Left ventricle myocardium inferior (tissue), 1 donor: Measurements from ENCODE around the gene IFNLR1. TPM values are rescaled to one million over a fixed set of nuclear protein-coding genes. Genes with fewer than 3 reads are reported as not detected.
A peak's percentile ranks its signal among the peaks of the same experiment; 100 is the strongest.

Source experiments
- DNase-seq: peaks from one replicate; pipeline ENCODE4 v3.0.0-alpha.2; 2020
- H3K27ac ChIP-seq: fragments of 200-600 bp; replicated peaks from 2 replicates; pipeline ENCODE4 v1.8.0; 2021
- H3K27me3 ChIP-seq: fragments of 200-600 bp; 2 replicates; pipeline ENCODE4 v1.8.0; 2021; ENCODE audit warnings: low read depth
- H3K36me3 ChIP-seq: fragments of 200-600 bp; 2 replicates; pipeline ENCODE4 v1.8.0; 2021
- H3K4me1 ChIP-seq: fragments of 200-600 bp; 2 replicates; pipeline ENCODE4 v1.8.0; 2021
- H3K4me3 ChIP-seq: fragments of 200-600 bp; 2 replicates; pipeline ENCODE4 v1.8.0; 2021; ENCODE audit warnings: mild to moderate bottlenecking, moderate library complexity
- H3K9me3 ChIP-seq: fragments of 200-600 bp; replicated peaks from 2 replicates; pipeline ENCODE4 v1.8.0; 2021
- CTCF ChIP-seq: fragments of 200-600 bp; IDR thresholded peaks from 2 replicates; pipeline ENCODE4 v1.8.0; 2021; ENCODE audit warnings: antibody characterized with exemption, mild to moderate bottlenecking, borderline replicate concordance
- intact Hi-C: fragments of 100-400 bp; cut with micrococcal nuclease; formaldehyde crosslinking; loops from one replicate; pipeline ENCODE4 v1.11.0; 2022
- total RNA-seq: library from RNA; stranded (reverse); fragmentation: NEBNext Ultra II Directional; extraction: Animal tissue kit (Norgen Biotek cat#: 25700); gene quantifications from one replicate; pipeline ENCODE4 v1.2.1, GENCODE V29; 2021
- donor health status: DM: no; HTN: yes; CAD: no; lungs with severe emphysema.

The IFNLR1 gene
- total RNA-seq, 1 donor from 2014 or later, result 2.0 TPM

GRCh38 chr1:24133819-24134218 lies 53.3 kb downstream of the IFNLR1 start:
- no peak for TF ChIP-seq CTCF
- Histone ChIP-seq H3K9me3 (peaks cover 17% of the 10 kb centered on the region), H3K4me1 (no peaks in the 10 kb centered on the region), H3K27ac (no peak overlapping the region), H3K36me3 (no peaks in the 10 kb centered on the region), H3K4me3 (no peak overlapping the region), H3K27me3 (no peaks in the 10 kb centered on the region)
- intact Hi-C loops, result no loop called here
- DNase-seq, result no peak

DNA sequence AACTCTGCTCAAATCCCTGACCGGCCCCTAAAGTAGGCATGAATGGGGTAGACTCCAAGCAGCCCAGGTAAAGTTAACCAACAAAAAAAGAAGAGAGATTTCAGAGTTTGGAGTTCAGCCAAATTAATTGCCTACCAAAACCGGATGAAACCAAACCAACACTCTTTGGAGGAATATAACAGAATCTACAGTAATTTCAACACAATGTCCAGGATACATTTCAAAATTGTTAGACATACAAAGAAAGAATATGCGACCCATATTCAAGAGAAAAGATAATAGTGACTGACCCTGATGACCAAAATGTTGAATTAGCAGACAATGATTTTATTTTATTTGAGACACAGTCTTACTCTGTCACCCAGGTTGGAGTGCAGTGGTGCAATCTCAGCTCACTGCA lies 56.7 kb downstream of the IFNLR1 start:
- intact Hi-C loops, result no loop called here
- H3K4me1 ChIP-seq, result peaks cover 14% of the 10 kb centered on the region
- H3K27me3 ChIP-seq, result no peaks in the 10 kb centered on the region
- peaks cover 17% of the 10 kb centered on the region for H3K9me3 ChIP-seq
- DNase-seq, result no peak
- TF ChIP-seq CTCF, result no peak
- no peak overlapping the region for H3K27ac ChIP-seq
- no peaks in the 10 kb centered on the region for H3K36me3 ChIP-seq
- no peak overlapping the region for H3K4me3 ChIP-seq

GRCh38 chr1:24127801-24128363 lies 59.2 kb downstream of the IFNLR1 start:
- intact Hi-C loops, result no loop called here
- TF ChIP-seq CTCF, result no peak
- H3K27ac ChIP-seq, result no peak overlapping the region
- H3K9me3 ChIP-seq, result peaks cover 17% of the 10 kb centered on the region
- peaks cover 14% of the 10 kb centered on the region for H3K4me1 ChIP-seq
- H3K27me3 ChIP-seq, result no peaks in the 10 kb centered on the region
- DNase-seq, result no peak
- H3K4me3 ChIP-seq, result no peak overlapping the region
- no peaks in the 10 kb centered on the region for H3K36me3 ChIP-seq

DNA sequence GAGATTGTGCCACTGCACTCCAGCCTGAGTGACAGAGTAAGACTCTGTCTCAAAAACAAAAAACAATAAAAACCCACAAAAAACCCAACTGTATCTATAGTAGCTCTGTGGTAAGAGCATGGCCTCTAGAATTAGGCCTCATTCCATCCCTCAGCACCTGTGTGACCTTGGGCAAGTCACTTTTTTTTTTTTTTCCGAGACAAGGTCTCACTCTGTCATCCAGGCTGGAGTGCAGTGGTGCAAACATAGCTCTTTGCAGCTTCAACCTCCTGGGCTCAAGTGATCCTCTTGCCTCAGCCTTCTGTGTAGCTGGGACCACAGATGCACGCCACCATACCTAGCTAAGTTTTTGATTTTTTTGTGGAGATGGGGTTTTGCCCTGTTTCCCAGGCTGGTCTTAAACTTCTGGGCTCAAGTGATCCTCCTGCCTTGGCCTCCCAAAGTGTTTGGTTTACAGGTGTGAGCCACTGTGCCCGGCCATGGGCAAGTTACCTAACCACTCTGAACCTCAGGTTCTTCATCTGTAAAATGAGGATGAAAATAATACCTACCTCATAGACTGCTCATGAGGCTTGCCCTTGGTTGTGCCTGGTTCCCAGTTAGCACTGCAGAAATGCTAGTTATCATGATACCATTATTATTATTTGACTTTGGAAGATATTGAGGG lies 59.8 kb downstream of the IFNLR1 start:
- TF ChIP-seq CTCF, result no peak
- Histone ChIP-seq H3K4me3 (no peak overlapping the region), H3K9me3 (peaks cover 17% of the 10 kb centered on the region), H3K4me1 (peaks cover 14% of the 10 kb centered on the region), H3K36me3 (no peaks in the 10 kb centered on the region), H3K27ac (peak overlapping the region; percentile 78), H3K27me3 (no peaks in the 10 kb centered on the region)
- intact Hi-C loops, result no loop called here
- DNase-seq, result no peak

- no peak for DNase-seq
- Histone ChIP-seq H3K36me3 (no peaks in the 10 kb centered on the region), H3K4me1 (peaks cover 14% of the 10 kb centered on the region), H3K27me3 (no peaks in the 10 kb centered on the region), H3K9me3 (peaks cover 17% of the 10 kb centered on the region), H3K27ac (peak overlapping the region; percentile 78), H3K4me3 (no peak overlapping the region)
- intact Hi-C loops, result no loop called here
- TF ChIP-seq CTCF, result no peak
Observed at GRCh38 chr1:24126672-24127023, 60.4 kb downstream of the IFNLR1 start.
